Astrocyte of the cerebellum (primary cell): ENCODE measurements around the gene DCTN2.

Experiments
- DNase-seq: peaks from one replicate; pipeline ENCODE4 v3.0.0-alpha.2; 2011; ENCODE audit warnings: low read depth
- H3K4me3 ChIP-seq: 2 replicates; pipeline ENCODE4 v1.5.1; 2011; ENCODE audit warnings: mild to moderate bottlenecking, low read depth, low read length, moderate library complexity
- in situ Hi-C: cut with HindIII; loops from 2 replicates; pipeline ENCODE4 v1.10.0; 2017; ENCODE audit warnings: low sequenced_read_pairs
- TF ChIP-seq, protein P1 (sequence below): IDR thresholded peaks from 2 replicates; pipeline ENCODE4 v1.5.1; 2012; ENCODE audit warnings: low read length, low read depth, moderate library complexity, mild to moderate bottlenecking; ENCODE audit errors: missing control alignments

The DCTN2 gene

GRCh38 chr12:57481671-57482070, 65.3 kb downstream of the DCTN2 start:
- no peak for DNase-seq
- in situ Hi-C loops = no loop called here
- TF ChIP-seq, protein P1, sequence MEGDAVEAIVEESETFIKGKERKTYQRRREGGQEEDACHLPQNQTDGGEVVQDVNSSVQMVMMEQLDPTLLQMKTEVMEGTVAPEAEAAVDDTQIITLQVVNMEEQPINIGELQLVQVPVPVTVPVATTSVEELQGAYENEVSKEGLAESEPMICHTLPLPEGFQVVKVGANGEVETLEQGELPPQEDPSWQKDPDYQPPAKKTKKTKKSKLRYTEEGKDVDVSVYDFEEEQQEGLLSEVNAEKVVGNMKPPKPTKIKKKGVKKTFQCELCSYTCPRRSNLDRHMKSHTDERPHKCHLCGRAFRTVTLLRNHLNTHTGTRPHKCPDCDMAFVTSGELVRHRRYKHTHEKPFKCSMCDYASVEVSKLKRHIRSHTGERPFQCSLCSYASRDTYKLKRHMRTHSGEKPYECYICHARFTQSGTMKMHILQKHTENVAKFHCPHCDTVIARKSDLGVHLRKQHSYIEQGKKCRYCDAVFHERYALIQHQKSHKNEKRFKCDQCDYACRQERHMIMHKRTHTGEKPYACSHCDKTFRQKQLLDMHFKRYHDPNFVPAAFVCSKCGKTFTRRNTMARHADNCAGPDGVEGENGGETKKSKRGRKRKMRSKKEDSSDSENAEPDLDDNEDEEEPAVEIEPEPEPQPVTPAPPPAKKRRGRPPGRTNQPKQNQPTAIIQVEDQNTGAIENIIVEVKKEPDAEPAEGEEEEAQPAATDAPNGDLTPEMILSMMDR = no peak
- H3K4me3 ChIP-seq = no peak overlapping the region
